Measurements from ENCODE around the gene GIPC1.

DNA sequence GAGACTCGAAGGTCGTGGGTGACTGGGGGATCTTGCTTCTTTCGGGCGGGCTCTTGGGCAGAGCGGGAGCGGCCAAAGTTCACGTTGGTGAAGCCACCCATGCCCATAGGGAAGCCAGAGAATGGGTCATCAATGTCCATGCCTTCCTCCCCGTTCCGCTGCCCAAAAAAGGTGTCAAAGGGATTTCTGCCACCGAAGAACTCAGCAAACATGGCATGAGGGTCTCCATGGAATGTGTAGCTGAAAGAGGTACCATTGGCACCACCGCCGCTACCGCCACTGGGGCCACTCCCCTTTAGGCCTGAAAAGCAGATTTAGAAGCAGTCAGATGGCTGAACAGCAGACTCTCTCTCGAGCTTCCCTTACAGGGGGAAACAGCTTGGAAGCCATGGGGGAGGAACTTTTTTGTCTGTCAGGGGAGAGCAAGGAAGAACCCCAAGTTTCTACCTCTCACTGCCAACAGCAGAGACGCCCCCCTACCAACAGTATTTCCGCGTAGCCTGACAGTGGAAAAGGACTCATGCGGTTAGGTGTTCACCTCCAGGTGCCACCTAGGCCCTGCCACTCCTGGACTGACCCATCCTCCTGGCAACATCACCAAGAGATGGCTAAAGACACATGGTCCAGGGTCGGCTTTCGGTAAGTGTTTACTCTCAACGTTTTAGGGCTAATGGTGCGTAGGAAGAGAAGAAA is 21.0 kb upstream of the GIPC1 start:
- TF ChIP-seq, protein P1, sequence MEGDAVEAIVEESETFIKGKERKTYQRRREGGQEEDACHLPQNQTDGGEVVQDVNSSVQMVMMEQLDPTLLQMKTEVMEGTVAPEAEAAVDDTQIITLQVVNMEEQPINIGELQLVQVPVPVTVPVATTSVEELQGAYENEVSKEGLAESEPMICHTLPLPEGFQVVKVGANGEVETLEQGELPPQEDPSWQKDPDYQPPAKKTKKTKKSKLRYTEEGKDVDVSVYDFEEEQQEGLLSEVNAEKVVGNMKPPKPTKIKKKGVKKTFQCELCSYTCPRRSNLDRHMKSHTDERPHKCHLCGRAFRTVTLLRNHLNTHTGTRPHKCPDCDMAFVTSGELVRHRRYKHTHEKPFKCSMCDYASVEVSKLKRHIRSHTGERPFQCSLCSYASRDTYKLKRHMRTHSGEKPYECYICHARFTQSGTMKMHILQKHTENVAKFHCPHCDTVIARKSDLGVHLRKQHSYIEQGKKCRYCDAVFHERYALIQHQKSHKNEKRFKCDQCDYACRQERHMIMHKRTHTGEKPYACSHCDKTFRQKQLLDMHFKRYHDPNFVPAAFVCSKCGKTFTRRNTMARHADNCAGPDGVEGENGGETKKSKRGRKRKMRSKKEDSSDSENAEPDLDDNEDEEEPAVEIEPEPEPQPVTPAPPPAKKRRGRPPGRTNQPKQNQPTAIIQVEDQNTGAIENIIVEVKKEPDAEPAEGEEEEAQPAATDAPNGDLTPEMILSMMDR (IDR thresholded peaks at IDR 0.05), result no peak
- no peak for TF ChIP-seq ZFX (IDR thresholded peaks at IDR 0.05; ENCODE audit: borderline replicate concordance)

All from 22Rv1 (cell line).